H9 (cell line): ENCODE results near the gene GATA2. TPM values are rescaled to one million over a fixed set of nuclear protein-coding genes. Genes with fewer than 3 reads are reported as not detected.

Source experiments
- DNase-seq: peaks from one replicate; pipeline ENCODE4 v3.0.0-alpha.2; 2017
- H2AFZ ChIP-seq: one replicate; pipeline ENCODE4 v1.6.1; 2013; ENCODE audit warnings: mild to moderate bottlenecking, low read length, control low read depth, moderate library complexity
- H2AK5ac ChIP-seq: 2 replicates; pipeline ENCODE4 v1.6.1; 2013; ENCODE audit warnings: low read length, control low read depth, mixed read lengths; ENCODE audit not compliant: insufficient read length
- H2BK120ac ChIP-seq: one replicate; pipeline ENCODE4 v1.6.1; 2013; ENCODE audit warnings: low read depth, mild to moderate bottlenecking, low read length, control low read depth, inconsistent platforms; ENCODE audit not compliant: poor library complexity, severe bottlenecking
- H2BK12ac ChIP-seq: 2 replicates; pipeline ENCODE4 v1.6.1; 2013; ENCODE audit warnings: low read length, control low read depth, mixed read lengths, low read depth; ENCODE audit not compliant: insufficient read length
- H2BK15ac ChIP-seq: 2 replicates; pipeline ENCODE4 v1.6.1; 2013; ENCODE audit warnings: low read depth, low read length, control low read depth
- H2BK20ac ChIP-seq: one replicate; pipeline ENCODE4 v1.6.1; 2013; ENCODE audit warnings: low read depth, mild to moderate bottlenecking, low read length, control low read depth, inconsistent platforms; ENCODE audit not compliant: poor library complexity, severe bottlenecking
- H2BK5ac ChIP-seq: 2 replicates; pipeline ENCODE4 v1.6.1; 2013; ENCODE audit warnings: low read length, control low read depth, mixed read lengths; ENCODE audit not compliant: insufficient read length
- H3K14ac ChIP-seq: 2 replicates; pipeline ENCODE4 v1.6.1; 2013; ENCODE audit warnings: low read length, control low read depth; ENCODE audit not compliant: insufficient read depth
- H3K18ac ChIP-seq: 2 replicates; pipeline ENCODE4 v1.6.1; 2013; ENCODE audit warnings: low read depth, mild to moderate bottlenecking, mixed read lengths, low read length, control low read depth; ENCODE audit not compliant: insufficient read length
- H3K23ac ChIP-seq: 2 replicates; pipeline ENCODE4 v1.6.1; 2013; ENCODE audit warnings: low read length, control low read depth, mixed read lengths, low read depth; ENCODE audit not compliant: insufficient read length
- H3K23me2 ChIP-seq: 2 replicates; pipeline ENCODE4 v1.6.1; 2013; ENCODE audit warnings: low read depth, mild to moderate bottlenecking, mixed read lengths, low read length, control low read depth; ENCODE audit not compliant: insufficient read length, poor library complexity, severe bottlenecking
- H3K27ac ChIP-seq: 2 replicates; pipeline ENCODE4 v1.5.1; 2013; ENCODE audit warnings: low read length, control low read depth, mixed read lengths, low read depth; ENCODE audit not compliant: insufficient read length
- H3K27me3 ChIP-seq: 2 replicates; pipeline ENCODE4 v1.6.1; 2013; ENCODE audit warnings: low read length, control low read depth, inconsistent platforms; ENCODE audit not compliant: insufficient read depth
- H3K4ac ChIP-seq: 2 replicates; pipeline ENCODE4 v1.6.1; 2013; ENCODE audit warnings: low read depth, mild to moderate bottlenecking, control low read depth, inconsistent platforms, low read length, moderate library complexity
- H3K4me1 ChIP-seq: 2 replicates; pipeline ENCODE4 v1.6.1; 2013; ENCODE audit warnings: low read length, control low read depth, inconsistent platforms; ENCODE audit not compliant: insufficient read depth
- H3K4me2 ChIP-seq: 2 replicates; pipeline ENCODE4 v1.6.1; 2013; ENCODE audit warnings: low read length, control low read depth, mixed read lengths; ENCODE audit not compliant: insufficient read length, insufficient read depth
- H3K56ac ChIP-seq: 2 replicates; pipeline ENCODE4 v1.6.1; 2013; ENCODE audit warnings: low read depth, mild to moderate bottlenecking, mixed read lengths, low read length, control low read depth; ENCODE audit not compliant: insufficient read length
- H3K79me1 ChIP-seq: 2 replicates; pipeline ENCODE4 v1.6.1; 2013; ENCODE audit warnings: low read depth, mild to moderate bottlenecking, moderate library complexity, low read length, control low read depth, inconsistent platforms; ENCODE audit not compliant: insufficient read depth, poor library complexity, severe bottlenecking
- H3K79me2 ChIP-seq: 2 replicates; pipeline ENCODE4 v1.6.1; 2013; ENCODE audit warnings: low read length, control low read depth, inconsistent platforms; ENCODE audit not compliant: insufficient read depth
- H3K9ac ChIP-seq: 2 replicates; pipeline ENCODE4 v1.6.1; 2013; ENCODE audit warnings: low read length, control low read depth, mixed read lengths; ENCODE audit not compliant: insufficient read length; ENCODE audit errors: extremely low read depth
- H3K9me3 ChIP-seq: one replicate; pipeline ENCODE4 v1.6.1; 2013; ENCODE audit warnings: low read depth, low read length, inconsistent platforms; ENCODE audit not compliant: control insufficient read depth
- H3T11ph ChIP-seq: one replicate; pipeline ENCODE4 v1.6.1; 2013; ENCODE audit warnings: mild to moderate bottlenecking, low read length, control low read depth, inconsistent platforms
- H4K20me1 ChIP-seq: one replicate; pipeline ENCODE4 v1.6.1; 2013; ENCODE audit not compliant: control insufficient read depth, insufficient read length, insufficient read depth
- H4K5ac ChIP-seq: 2 replicates; pipeline ENCODE4 v1.6.1; 2013; ENCODE audit warnings: low read depth, mild to moderate bottlenecking, mixed read lengths, low read length, control low read depth; ENCODE audit not compliant: insufficient read length
- H4K8ac ChIP-seq: replicated peaks from 2 replicates; pipeline ENCODE4 v1.6.1; 2013; ENCODE audit warnings: low read length, control low read depth, mixed read lengths, low read depth; ENCODE audit not compliant: insufficient read length
- H4K91ac ChIP-seq: 2 replicates; pipeline ENCODE4 v1.6.1; 2013; ENCODE audit warnings: low read depth, mild to moderate bottlenecking, moderate library complexity, mixed read lengths, low read length, control low read depth; ENCODE audit not compliant: insufficient read length
- H3K27ac Mint-ChIP-seq, 3 experiments: 2 replicates in 2 of 3; 3 replicates in 1 of 3; pipeline ENCODE4 v1.8.0; 2020 to 2021; ENCODE audit warnings: mixed read lengths in 3 of 3, mild to moderate bottlenecking in 1 of 3, moderate library complexity in 1 of 3
- H3K27me3 Mint-ChIP-seq: 2 replicates; pipeline ENCODE4 v1.8.0; 2021; ENCODE audit warnings: low read depth, mild to moderate bottlenecking, moderate library complexity, mixed read lengths
- H3K36me3 Mint-ChIP-seq, 3 experiments: 2 replicates in 2 of 3; 3 replicates in 1 of 3; pipeline ENCODE4 v1.8.0; 2020 to 2021; ENCODE audit warnings: low read depth in 3 of 3, mixed read lengths in 3 of 3; ENCODE audit not compliant: insufficient read depth in 1 of 3
- H3K4me1 Mint-ChIP-seq, 2 experiments: 2 replicates each; pipeline ENCODE4 v1.8.0; 2020; ENCODE audit warnings: mixed read lengths in 2 of 2
- H3K4me3 Mint-ChIP-seq, 2 experiments: 2 replicates in 1 of 2; 3 replicates in 1 of 2; pipeline ENCODE4 v1.8.0; 2020 to 2021; ENCODE audit warnings: mild to moderate bottlenecking in 2 of 2, mixed read lengths in 2 of 2, moderate library complexity in 1 of 2
- H3K9me3 Mint-ChIP-seq, 2 experiments: 2 replicates in 1 of 2; 3 replicates in 1 of 2; pipeline ENCODE4 v1.8.0; 2020; ENCODE audit warnings: mild to moderate bottlenecking in 2 of 2, mixed read lengths in 2 of 2, moderate library complexity in 1 of 2
- CTCF ChIP-seq: fragments of 200-600 bp; sonication (generic); conservative IDR thresholded peaks from 3 replicates; pipeline ENCODE4 v1.8.0; 2021; ENCODE audit warnings: antibody characterized with exemption, mild to moderate bottlenecking
- WGBS: extraction: QIAGEN DNeasy Blood & Tissue Kit; methylation state at CpG from one replicate; pipeline ENCODE4 v1.1.7; 2013; ENCODE audit warnings: missing lambda C conversion rate, low lambda C conversion rate, mixed read lengths; ENCODE audit not compliant: insufficient read length; ENCODE audit errors: extremely low coverage; 5-methylcytosine and 5-hydroxymethylcytosine counted together
- total RNA-seq: library from RNA; stranded (reverse); gene quantifications from 2 replicates; pipeline ENCODE4 v1.2.1, GENCODE V29; 2021

GATA2 gene
- total RNA-seq, 1 experiment from 2014 or later = 1.9 TPM

- H2BK120ac ChIP-seq = no peak overlapping the region
- H3K14ac ChIP-seq = no peak overlapping the region
- no peak overlapping the region for H3K4me2 ChIP-seq
- H4K8ac ChIP-seq = no peak overlapping the region
- H3K9me3 ChIP-seq = no peaks in the 10 kb centered on the region
- Mint-ChIP-seq H3K27me3 (peaks cover 78% of the 10 kb centered on the region), H3K9me3 (no peaks in the 10 kb centered on the region; a peak in 1 of 5 replicates), H3K27ac (no peak overlapping the region), H3K36me3 (no peaks in the 10 kb centered on the region; a peak in 2 of 7 replicates), H3K4me1 (peaks cover 44 to 60% of the 10 kb centered on the region in 2 experiments), H3K4me3 (peak overlapping the region; percentile 26 to 72; a peak in 3 of 5 replicates)
- no peak overlapping the region for H3K27ac ChIP-seq
- no peak overlapping the region for H2AFZ ChIP-seq
- no peaks in the 10 kb centered on the region for H3K79me1 ChIP-seq
- no peak overlapping the region for H2BK12ac ChIP-seq
- H3K79me2 ChIP-seq = no peaks in the 10 kb centered on the region
- no peak overlapping the region for H3K4ac ChIP-seq
- H3K23ac ChIP-seq = no peak overlapping the region
- H3K23me2 ChIP-seq = peaks cover 7% of the 10 kb centered on the region
- no peak overlapping the region for H2AK5ac ChIP-seq
- peak; percentile 81 for DNase-seq
- no peak overlapping the region for H2BK5ac ChIP-seq
- no peak overlapping the region for H3T11ph ChIP-seq
- no peak overlapping the region for H2BK15ac ChIP-seq
- TF ChIP-seq CTCF = no peak
- H3K27me3 ChIP-seq = peaks cover 15% of the 10 kb centered on the region; the same call in 1 of the 2 replicates
- WGBS = no CpG with 5 or more reads among the region's 2 CpGs
- peaks cover 2% of the 10 kb centered on the region; the same call in 1 of the 2 replicates for H3K4me1 ChIP-seq
- no peaks in the 10 kb centered on the region for H4K20me1 ChIP-seq
- no peak overlapping the region for H3K56ac ChIP-seq
- no peak overlapping the region for H2BK20ac ChIP-seq
- H4K91ac ChIP-seq = no peak overlapping the region
- no peak overlapping the region for H4K5ac ChIP-seq
- no peak overlapping the region for H3K18ac ChIP-seq
- H3K9ac ChIP-seq = no peak overlapping the region
Measured at GRCh38 chr3:128433837-128434165, 59.2 kb downstream of the GATA2 start.
